IPS DF 4.7 (cell line): Measurements from ENCODE around the gene ZCCHC8.
"Not testable (repeated sequence)": the region's sequence is repeated elsewhere in the genome, so short reads cannot be mapped to it uniquely, and the experiment has no call there.

Experiments
- DNase-seq: peaks from one replicate; pipeline ENCODE4 v3.0.0-alpha.2; 2013; ENCODE audit warnings: low spot score; ENCODE audit errors: extremely low read depth

Gene ZCCHC8

GRCh38 chr12:122513028-122513427 is 12.3 kb upstream of the ZCCHC8 start:
- not testable (repeated sequence) for DNase-seq

GRCh38 chr12:122508163-122508562 is 7.4 kb upstream of the ZCCHC8 start:
- DNase-seq = no peak

DNA sequence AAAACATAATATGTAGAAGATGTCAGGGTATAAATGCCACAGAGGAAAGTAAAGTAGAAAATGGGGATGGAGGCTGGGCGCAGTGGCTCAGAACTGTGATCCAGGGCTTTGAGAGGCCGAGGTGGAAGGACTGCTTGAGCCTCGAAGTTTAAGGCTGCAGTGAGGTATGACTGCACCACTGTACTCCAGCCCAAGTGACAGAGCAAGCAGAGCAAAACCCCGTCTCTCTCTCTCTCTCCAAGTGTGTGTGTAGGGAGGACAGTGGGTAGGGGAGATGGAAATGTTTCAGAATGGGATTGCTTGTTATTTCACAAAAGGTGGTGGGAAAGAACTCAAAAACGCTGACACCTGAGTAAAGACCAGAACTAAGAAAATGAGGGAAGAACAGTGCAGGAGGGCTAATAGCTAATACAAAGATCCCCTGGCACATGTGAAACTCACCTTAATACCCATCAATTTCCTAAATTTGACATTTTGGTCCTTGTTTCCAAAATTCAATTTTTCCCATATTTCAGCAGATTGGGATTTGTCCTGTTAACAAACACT is 5.7 kb upstream of the ZCCHC8 start:
- no peak for DNase-seq

GRCh38 chr12:122505419-122506051 is 4.8 kb upstream of the ZCCHC8 start:
- no peak for DNase-seq

DNA sequence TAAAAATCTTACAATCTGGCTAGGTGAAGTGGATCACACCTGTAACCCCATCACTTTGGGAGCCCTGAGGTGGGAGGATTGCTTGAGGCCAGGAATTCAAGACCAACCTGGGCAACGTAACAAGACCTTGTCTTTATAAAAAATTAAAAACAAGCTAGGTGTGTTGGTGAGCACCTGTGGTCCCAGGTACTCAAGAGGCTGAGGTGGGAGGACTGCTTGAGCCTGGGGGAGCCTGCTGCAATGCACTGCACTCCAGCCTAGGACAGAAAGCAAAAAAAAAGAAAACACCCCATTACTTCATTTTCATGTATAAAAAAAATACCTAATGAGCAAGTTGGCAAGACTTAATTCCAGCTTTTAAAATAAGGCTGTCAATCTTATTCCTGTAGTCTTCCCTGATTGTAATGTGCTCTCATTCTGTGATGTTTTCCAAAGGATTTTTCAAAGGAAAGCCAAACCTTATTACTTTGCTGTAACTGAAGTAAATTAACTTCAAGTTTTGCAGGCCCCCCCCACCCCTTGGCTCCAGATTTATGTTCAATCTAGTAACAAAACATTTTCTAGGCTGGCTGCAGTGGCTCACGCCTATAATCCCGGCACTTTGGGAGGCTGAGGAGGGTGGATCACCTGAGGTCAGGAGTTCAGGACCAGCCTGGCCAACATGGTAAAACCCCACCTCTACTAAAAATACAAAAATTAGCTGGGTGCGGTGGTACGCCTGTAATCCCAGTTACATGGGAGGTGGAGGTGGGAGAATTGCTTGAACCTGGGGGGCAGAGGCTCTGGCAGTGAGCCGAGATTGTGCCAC is 3.3 kb upstream of the ZCCHC8 start:
- DNase-seq = no peak

- DNase-seq = no peak
Observed at GRCh38 chr12:122503147-122503751, 2.5 kb upstream of the ZCCHC8 start.

- DNase-seq = no peak
Observed at GRCh38 chr12:122501489-122501989, 807 bp upstream of the ZCCHC8 start.

DNA sequence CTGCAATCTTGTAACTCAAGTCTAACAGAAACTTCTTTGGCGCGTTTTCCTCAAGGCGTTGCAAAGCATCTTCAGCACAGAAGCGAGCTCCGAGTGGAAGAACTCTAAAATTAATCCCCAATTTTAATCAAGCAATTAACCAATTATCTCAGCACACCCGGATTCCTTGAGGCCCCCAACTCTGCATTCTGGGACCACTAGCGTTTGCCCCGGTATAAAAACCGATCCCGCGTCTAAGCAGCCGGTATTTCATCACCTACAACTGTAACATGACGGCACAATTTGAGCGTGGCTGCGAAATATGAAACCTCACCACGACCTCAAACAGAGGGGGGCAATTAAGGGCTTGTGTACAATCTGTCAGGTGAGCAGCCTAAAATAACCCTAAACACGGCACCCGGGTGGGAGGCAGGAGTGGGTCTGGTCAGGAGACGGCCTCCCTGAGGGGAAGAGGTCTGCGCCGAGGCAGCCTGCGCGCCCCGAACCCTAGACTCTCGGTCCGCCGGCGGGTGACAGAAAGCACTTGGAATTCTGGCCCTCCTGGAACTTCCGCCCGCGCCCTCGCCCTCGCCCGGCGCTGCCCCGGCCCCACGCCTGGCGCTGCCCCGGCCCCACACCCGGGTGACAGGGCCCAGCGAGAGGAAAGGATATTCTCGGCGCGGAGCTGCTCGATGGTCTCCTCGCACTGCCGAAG is 594 bp downstream of the ZCCHC8 start:
- DNase-seq = no peak

DNA sequence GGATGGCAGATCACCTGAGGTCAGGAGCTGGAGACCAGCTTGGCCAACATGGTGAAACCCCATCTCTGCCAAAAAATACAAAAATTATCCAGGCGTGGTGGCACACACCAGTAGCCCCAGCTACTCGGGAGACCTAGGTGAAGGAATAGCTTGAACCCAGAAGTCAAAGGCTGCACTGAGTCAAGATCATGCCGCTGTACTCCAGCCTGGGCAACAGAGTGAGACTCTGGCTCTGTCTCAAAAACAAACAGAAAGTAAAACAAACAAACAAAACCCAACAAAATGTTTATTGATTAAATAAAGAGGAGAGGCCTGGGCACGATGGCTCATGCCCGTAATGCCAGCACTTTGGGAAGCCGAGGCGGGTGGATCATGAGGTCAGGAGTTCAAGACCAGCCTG is 5.5 kb downstream of the ZCCHC8 start:
- DNase-seq = no peak

GRCh38 chr12:122493222-122493621 is 7.5 kb downstream of the ZCCHC8 start:
- not testable (repeated sequence) for DNase-seq

DNA sequence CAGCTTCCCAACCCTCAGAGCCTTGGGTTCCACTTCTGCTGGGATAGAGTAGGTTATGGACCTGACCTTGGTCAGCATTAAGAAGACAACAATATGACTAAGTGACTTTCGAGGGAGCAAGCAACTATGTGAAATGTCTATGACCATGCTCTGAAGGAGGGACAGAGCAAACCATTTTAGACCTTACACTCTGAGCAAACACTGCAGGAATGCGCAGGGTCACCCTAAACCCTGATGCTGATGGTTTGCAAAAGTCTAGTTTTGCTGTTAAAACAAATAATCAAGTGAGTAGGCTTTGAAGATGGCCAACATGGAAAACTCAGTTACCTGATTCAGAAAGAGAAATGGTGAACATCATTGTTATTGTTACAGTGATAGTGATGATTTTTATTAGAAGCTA is 8.7 kb downstream of the ZCCHC8 start:
- DNase-seq = no peak

GRCh38 chr12:122489038-122489437 is 11.7 kb downstream of the ZCCHC8 start:
- DNase-seq = no peak

DNA sequence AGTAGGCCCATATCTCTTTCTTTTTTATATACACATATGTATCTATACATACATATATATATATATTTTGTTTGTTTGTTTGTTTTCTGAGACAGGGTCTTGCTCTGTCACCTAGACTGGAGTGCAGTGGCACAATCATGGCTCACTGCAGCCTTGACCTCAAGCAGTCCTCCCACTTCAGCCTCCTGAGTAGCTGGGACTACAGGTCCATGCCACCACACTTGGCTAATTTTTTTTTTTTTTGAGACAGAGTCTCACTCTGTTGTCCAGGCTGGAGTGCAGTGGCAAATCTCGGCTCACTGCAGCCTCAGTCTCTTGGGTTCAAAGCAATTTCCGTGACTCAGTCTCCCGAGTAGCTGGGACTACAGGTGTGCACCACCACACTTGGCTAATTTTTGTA is 12.9 kb downstream of the ZCCHC8 start:
- DNase-seq = not testable (repeated sequence)

GRCh38 chr12:122486805-122487426 is 13.8 kb downstream of the ZCCHC8 start:
- no peak for DNase-seq

- DNase-seq = not testable (repeated sequence)
Observed at GRCh38 chr12:122486360-122486759, 14.4 kb downstream of the ZCCHC8 start.

DNA sequence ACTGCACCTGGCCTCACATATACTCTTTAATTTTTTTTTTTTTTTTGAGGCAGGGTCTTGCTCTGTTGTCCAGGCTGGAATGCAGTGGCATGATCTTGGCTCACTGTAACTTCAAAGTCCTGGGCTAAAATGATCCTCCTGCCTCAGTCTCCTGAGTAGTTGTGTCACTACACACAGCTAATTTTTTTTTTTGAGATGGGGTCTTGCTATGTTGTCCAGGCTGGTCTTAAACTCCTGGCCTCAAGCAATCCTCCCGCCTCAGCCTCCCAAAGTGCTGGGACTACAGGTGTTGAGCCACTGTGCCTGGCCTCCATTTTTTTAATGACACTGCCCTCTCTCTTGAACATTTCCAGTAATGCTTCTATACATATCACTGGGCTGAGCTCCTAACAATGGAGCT is 16.3 kb downstream of the ZCCHC8 start:
- DNase-seq = not testable (repeated sequence)

- DNase-seq = no peak
Observed at GRCh38 chr12:122483969-122484368, 16.8 kb downstream of the ZCCHC8 start.

- DNase-seq = no peak
Observed at GRCh38 chr12:122481861-122482260, 18.9 kb downstream of the ZCCHC8 start.

GRCh38 chr12:122480753-122481152 is 20.0 kb downstream of the ZCCHC8 start:
- DNase-seq = no peak

GRCh38 chr12:122474324-122474716 is 26.4 kb downstream of the ZCCHC8 start:
- no peak for DNase-seq
